22Rv1 (cell line): ENCODE data around the gene UVRAG.

ENCODE experiments used
- CTCF ChIP-seq: fragments of 450-650 bp; IDR thresholded peaks from 2 replicates; pipeline ENCODE4 v1.5.1; 2017; ENCODE audit warnings: mild to moderate bottlenecking
- ZFX ChIP-seq: fragments of 450-650 bp; IDR thresholded peaks from 2 replicates; pipeline ENCODE4 v1.6.1; 2017; ENCODE audit warnings: antibody characterized with exemption, borderline replicate concordance

GRCh38 chr11:75925785-75926164 lies 110.8 kb downstream of the UVRAG start:
- TF ChIP-seq CTCF (no peak), ZFX (no peak)
